A549 (cell line): ENCODE results near the gene FBRSL1. TPM values are rescaled to one million over a fixed set of nuclear protein-coding genes. Genes with fewer than 3 reads are reported as not detected.
A peak's percentile ranks its signal among the peaks of the same experiment; 100 is the strongest.

Experiments
- ATAC-seq, 2 experiments: fragments of 200-7000 bp in 1 of 2; fragments of >200 bp in 1 of 2; cut with Nextera tagmentation in 1 of 2; cut with Tn5 transposase in 1 of 2; 3 replicates each; pipeline versions ENCODE4 v1.8.0 to v1.9.1; 2018 to 2020; ENCODE audit warnings: mild to moderate bottlenecking in 1 of 2, moderate library complexity in 1 of 2
- CTCF ChIA-PET: fragments of 300-600 bp; sonication (Branson Sonifier 250); formaldehyde crosslinking; extraction: SDS; loops from one replicate; lab custom pipeline; 2021; ENCODE audit warnings: antibody characterized with exemption, inconsistent platforms; lab: Yijun Ruan, JAX
- POLR2A ChIA-PET: fragments of 350-600 bp; formaldehyde crosslinking; extraction: SDS; loops from one replicate; lab custom pipeline; 2021; ENCODE audit warnings: antibody characterized with exemption, inconsistent platforms; lab: Yijun Ruan, JAX
- DNase-seq, 2 experiments: peaks; one replicate each; pipeline versions ENCODE4 v3.0.0 to v3.0.0-alpha.2; 2011 to 2016; ENCODE audit warnings: low read depth in 1 of 2, low spot score in 1 of 2
- FAIRE-seq: peaks from 2 replicates; lab custom pipeline; 2011; peaks lifted over from hg19 to GRCh38; lab: Jason Lieb, UNC
- H3K27ac ChIP-seq, 2 experiments: fragments of >200 bp; sonication (Bioruptor Twin); formaldehyde crosslinking; 3 replicates each; pipeline ENCODE4 v1.5.1; 2016 to 2017
- H3K4me1 ChIP-seq: fragments of >200 bp; sonication (Bioruptor Twin); formaldehyde crosslinking; 3 replicates; pipeline ENCODE4 v1.6.1; 2016
- H3K4me2 ChIP-seq: fragments of >200 bp; sonication (Bioruptor Twin); formaldehyde crosslinking; 3 replicates; pipeline ENCODE4 v1.6.1; 2016
- H3K4me3 ChIP-seq: fragments of >200 bp; sonication (Bioruptor Twin); formaldehyde crosslinking; 3 replicates; pipeline ENCODE4 v1.5.1; 2016
- H3K9me3 ChIP-seq: fragments of >200 bp; sonication (Bioruptor Twin); formaldehyde crosslinking; 3 replicates; pipeline ENCODE4 v1.6.1; 2016
- CBX2 ChIP-seq: fragments of 200-600 bp; sonication (generic); IDR thresholded peaks from 2 replicates; pipeline ENCODE4 v1.6.1; 2016; ENCODE audit warnings: low read depth, mild to moderate bottlenecking, borderline replicate concordance
- CEBPB ChIP-seq, 2 experiments: fragments of >200 bp in 1 of 2; sonication (Bioruptor Twin) in 1 of 2; formaldehyde crosslinking in 1 of 2; IDR thresholded peaks; 2 replicates each; pipeline ENCODE4 v1.6.1; 2012 to 2016
- CHD2 ChIP-seq: fragments of 150-350 bp; IDR thresholded peaks from 2 replicates; pipeline ENCODE4 v1.6.1; 2014; ENCODE audit warnings: low read length; ENCODE audit not compliant: partially characterized antibody
- CHD4 ChIP-seq: fragments of 200-600 bp; sonication (generic); IDR thresholded peaks from 2 replicates; pipeline ENCODE4 v1.6.1; 2016; ENCODE audit warnings: antibody characterized with exemption, mild to moderate bottlenecking, borderline replicate concordance
- EP300 ChIP-seq, 2 experiments: fragments of >200 bp; sonication (Bioruptor Twin); formaldehyde crosslinking; IDR thresholded peaks; 2 replicates in 1 of 2; 3 replicates in 1 of 2; pipeline ENCODE4 v1.6.1; 2016 to 2017
- ESRRA ChIP-seq: fragments of 150-350 bp; IDR thresholded peaks from 2 replicates; pipeline ENCODE4 v1.6.1; 2014; ENCODE audit warnings: mild to moderate bottlenecking, low read length, borderline replicate concordance
- FOSB ChIP-seq: fragments of 250-450 bp; sonication (Bioruptor Pico); IDR thresholded peaks from 2 replicates; pipeline ENCODE4 v1.5.0; 2020; ENCODE audit warnings: mild to moderate bottlenecking, moderate library complexity
- HDAC2 ChIP-seq: fragments of 200-600 bp; sonication (generic); IDR thresholded peaks from 2 replicates; pipeline ENCODE4 v1.6.1; 2016
- HEYL ChIP-seq: fragments of 250-450 bp; sonication (Bioruptor Pico); IDR thresholded peaks from 2 replicates; pipeline ENCODE4 v1.8.0; 2021; ENCODE audit warnings: mild to moderate bottlenecking, moderate library complexity
- HOXA7 ChIP-seq: fragments of 250-450 bp; sonication (Bioruptor Pico); IDR thresholded peaks from 2 replicates; pipeline ENCODE4 v1.5.0; 2020; ENCODE audit warnings: mild to moderate bottlenecking, moderate library complexity
- HOXB5 ChIP-seq: fragments of 250-450 bp; sonication (Bioruptor Pico); IDR thresholded peaks from 2 replicates; pipeline ENCODE4 v1.5.0; 2020; ENCODE audit warnings: mild to moderate bottlenecking, moderate library complexity
- MAZ ChIP-seq: fragments of 150-350 bp; IDR thresholded peaks from 2 replicates; pipeline ENCODE4 v1.6.1; 2014; ENCODE audit warnings: antibody characterized with exemption, low read depth, low read length, borderline replicate concordance
- NR3C1 ChIP-seq: fragments of >200 bp; sonication (Bioruptor Twin); formaldehyde crosslinking; IDR thresholded peaks from 3 replicates; pipeline ENCODE4 v1.6.1; 2017
- POLR2AphosphoS2 ChIP-seq: conservative IDR thresholded peaks from 2 replicates; pipeline ENCODE4 v1.6.1; 2012; ENCODE audit warnings: low read length, improper control_type of control experiment, inconsistent platforms
- RAD21 ChIP-seq, 2 experiments: fragments of >200 bp in 1 of 2; sonication (Bioruptor Twin) in 1 of 2; formaldehyde crosslinking in 1 of 2; IDR thresholded peaks in 1 of 2; conservative IDR thresholded peaks in 1 of 2; 2 replicates in 1 of 2; 3 replicates in 1 of 2; pipeline ENCODE4 v1.6.1; 2012 to 2018; ENCODE audit warnings: inconsistent platforms in 1 of 2
- RCOR1 ChIP-seq: fragments of 150-350 bp; IDR thresholded peaks from 2 replicates; pipeline ENCODE4 v1.6.1; 2014; ENCODE audit warnings: antibody characterized with exemption, low read length, low read depth
- SREBF2 ChIP-seq: fragments of 450-650 bp; IDR thresholded peaks from 2 replicates; pipeline ENCODE4 v1.6.1; 2014; ENCODE audit warnings: mild to moderate bottlenecking, moderate library complexity
- TFCP2L1 ChIP-seq: fragments of 250-450 bp; sonication (Bioruptor Pico); IDR thresholded peaks from 2 replicates; pipeline ENCODE4 v1.5.0; 2021; ENCODE audit warnings: mild to moderate bottlenecking
- TP53 ChIP-seq: fragments of 250-450 bp; sonication (Bioruptor Pico); IDR thresholded peaks from 2 replicates; pipeline ENCODE4 v1.5.0; 2021; ENCODE audit warnings: mild to moderate bottlenecking, moderate library complexity
- ZC3H11A ChIP-seq: fragments of 450-650 bp; IDR thresholded peaks from 2 replicates; pipeline ENCODE4 v1.6.1; 2014; ENCODE audit warnings: antibody characterized with exemption, mild to moderate bottlenecking
- ZNF302 ChIP-seq: fragments of 250-450 bp; sonication (Bioruptor Pico); IDR thresholded peaks from 2 replicates; pipeline ENCODE4 v1.9.0; 2021; ENCODE audit warnings: inconsistent platforms, mild to moderate bottlenecking, moderate library complexity
- ZSCAN20 ChIP-seq: fragments of 250-450 bp; sonication (Bioruptor Pico); IDR thresholded peaks from 2 replicates; pipeline ENCODE4 v1.8.0; 2022; ENCODE audit warnings: mild to moderate bottlenecking, moderate library complexity
- WGBS: methylation state at CpG from one replicate; pipeline ENCODE4 v1.1.6; 2017; ENCODE audit errors: missing lambda C conversion rate; 5-methylcytosine and 5-hydroxymethylcytosine counted together
- polyA plus RNA-seq, 4 experiments: library from polyadenylated mRNA; depleted of rRNA in 3 of 4; stranded (reverse); fragments of >200 nt; fragmentation: RNase III in 1 of 4; extraction: RNeasy Plus Mini Kit Qiagen cat#74134 plus additional on column Dnase treatment in 1 of 4; gene quantifications; 2 replicates in 3 of 4; 3 replicates in 1 of 4; pipeline ENCODE4 v1.2.3, GENCODE V29; 2011 to 2017
- TF ChIP-seq, protein P1 (sequence below): fragments of 200-600 bp; sonication (generic); IDR thresholded peaks from 2 replicates; pipeline ENCODE4 v1.6.1; 2016; ENCODE audit warnings: antibody characterized with exemption, mild to moderate bottlenecking, moderate library complexity
- TF ChIP-seq, protein P2 (sequence below): IDR thresholded peaks from 2 replicates; pipeline ENCODE4 v1.6.1; 2012
- TF ChIP-seq, protein P3 (sequence below): fragments of >200 bp; sonication (Bioruptor Twin); formaldehyde crosslinking; IDR thresholded peaks from 3 replicates; pipeline ENCODE4 v1.6.1; 2016
- TF ChIP-seq, protein P4 (sequence below): fragments of 450-650 bp; IDR thresholded peaks from 2 replicates; pipeline ENCODE4 v1.6.1; 2014; ENCODE audit warnings: antibody characterized with exemption

The FBRSL1 gene
- polyA plus RNA-seq, 2 of the 4 experiments (the other 2 are of a cell fraction) = 3.0 to 32.8 TPM

DNA sequence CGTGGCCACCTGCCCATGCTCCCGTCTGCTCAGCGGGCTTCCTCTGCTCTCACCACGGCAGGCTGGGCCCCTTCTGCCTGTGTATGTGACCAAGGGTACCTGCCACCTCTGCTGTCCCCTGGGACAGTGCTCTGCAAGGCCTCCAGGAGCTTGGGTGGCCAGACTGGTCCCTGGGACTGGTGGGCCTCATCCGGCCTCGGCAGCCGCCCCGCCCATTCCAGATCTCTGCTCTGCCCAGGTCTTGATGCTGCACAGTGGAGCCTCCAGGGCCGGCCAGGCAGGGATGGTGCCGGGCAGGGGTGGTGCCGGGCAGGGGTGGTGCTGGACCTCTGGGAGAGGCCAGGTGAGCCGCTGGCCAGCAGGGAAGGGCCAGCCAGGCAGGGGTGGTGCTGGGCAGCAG lies 9.0 kb downstream of the FBRSL1 start (continued):
- TF ChIP-seq, protein P1, sequence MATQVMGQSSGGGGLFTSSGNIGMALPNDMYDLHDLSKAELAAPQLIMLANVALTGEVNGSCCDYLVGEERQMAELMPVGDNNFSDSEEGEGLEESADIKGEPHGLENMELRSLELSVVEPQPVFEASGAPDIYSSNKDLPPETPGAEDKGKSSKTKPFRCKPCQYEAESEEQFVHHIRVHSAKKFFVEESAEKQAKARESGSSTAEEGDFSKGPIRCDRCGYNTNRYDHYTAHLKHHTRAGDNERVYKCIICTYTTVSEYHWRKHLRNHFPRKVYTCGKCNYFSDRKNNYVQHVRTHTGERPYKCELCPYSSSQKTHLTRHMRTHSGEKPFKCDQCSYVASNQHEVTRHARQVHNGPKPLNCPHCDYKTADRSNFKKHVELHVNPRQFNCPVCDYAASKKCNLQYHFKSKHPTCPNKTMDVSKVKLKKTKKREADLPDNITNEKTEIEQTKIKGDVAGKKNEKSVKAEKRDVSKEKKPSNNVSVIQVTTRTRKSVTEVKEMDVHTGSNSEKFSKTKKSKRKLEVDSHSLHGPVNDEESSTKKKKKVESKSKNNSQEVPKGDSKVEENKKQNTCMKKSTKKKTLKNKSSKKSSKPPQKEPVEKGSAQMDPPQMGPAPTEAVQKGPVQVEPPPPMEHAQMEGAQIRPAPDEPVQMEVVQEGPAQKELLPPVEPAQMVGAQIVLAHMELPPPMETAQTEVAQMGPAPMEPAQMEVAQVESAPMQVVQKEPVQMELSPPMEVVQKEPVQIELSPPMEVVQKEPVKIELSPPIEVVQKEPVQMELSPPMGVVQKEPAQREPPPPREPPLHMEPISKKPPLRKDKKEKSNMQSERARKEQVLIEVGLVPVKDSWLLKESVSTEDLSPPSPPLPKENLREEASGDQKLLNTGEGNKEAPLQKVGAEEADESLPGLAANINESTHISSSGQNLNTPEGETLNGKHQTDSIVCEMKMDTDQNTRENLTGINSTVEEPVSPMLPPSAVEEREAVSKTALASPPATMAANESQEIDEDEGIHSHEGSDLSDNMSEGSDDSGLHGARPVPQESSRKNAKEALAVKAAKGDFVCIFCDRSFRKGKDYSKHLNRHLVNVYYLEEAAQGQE = no peak
- TF ChIP-seq RAD21 (conservative IDR thresholded peaks at IDR 0.05 in 1 of 2, IDR thresholded peaks at IDR 0.05 in 1 of 2) (no peak), CBX2 (no peak), CHD2 (no peak), TP53 (CRISPR knock-in tag) (no peak), NR3C1 (no peak), HEYL (CRISPR knock-in tag) (no peak), HOXA7 (no peak), ZNF302 (CRISPR knock-in tag) (no peak), CEBPB (IDR thresholded peaks at IDR 0.05) (no peak), TFCP2L1 (no peak)
- TF ChIP-seq, protein P2, sequence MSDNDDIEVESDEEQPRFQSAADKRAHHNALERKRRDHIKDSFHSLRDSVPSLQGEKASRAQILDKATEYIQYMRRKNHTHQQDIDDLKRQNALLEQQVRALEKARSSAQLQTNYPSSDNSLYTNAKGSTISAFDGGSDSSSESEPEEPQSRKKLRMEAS = no peak

DNA sequence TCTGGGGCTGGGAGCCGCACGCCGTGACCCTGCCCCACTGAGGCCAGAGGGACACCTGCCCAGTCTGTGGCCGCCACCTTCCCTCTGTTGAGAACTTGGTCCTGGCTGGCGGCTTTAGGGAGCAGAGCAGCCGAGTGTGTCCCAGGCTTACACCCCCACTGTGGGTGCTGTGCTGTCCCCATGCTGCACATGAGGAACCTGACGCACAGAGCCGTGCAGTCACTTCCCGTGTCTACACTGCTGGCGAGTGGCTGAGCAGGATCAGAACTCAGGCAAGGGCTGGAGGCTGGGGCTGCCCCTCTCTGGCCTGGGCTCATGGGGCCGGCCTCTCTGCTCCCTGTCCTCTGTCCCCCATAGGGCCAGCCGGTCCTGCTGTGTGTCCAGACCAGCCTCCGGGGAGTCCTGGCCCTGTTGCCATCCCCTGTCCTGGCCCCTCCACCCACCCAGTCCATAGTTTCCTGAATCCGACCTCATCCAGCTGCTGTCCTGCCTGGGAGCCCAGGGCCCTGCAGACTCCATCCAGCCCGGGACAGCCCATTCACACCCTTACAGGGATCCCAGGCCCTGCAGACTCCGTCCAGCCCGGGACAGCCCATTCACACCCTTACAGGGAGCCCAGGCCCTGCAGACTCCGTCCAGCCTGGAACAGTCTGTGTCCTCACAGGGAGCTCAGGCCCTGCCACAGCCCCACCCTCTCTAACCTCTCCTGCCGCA lies 10.3 kb downstream of the FBRSL1 start:
- peak in 1 of 2 experiments; percentile 33; a peak in 3 of 6 replicates for ATAC-seq
- WGBS = 92% methylated on average over 19 of the region's 19 CpGs
- Histone ChIP-seq H3K4me3 (no peak overlapping the region), H3K4me1 (peaks cover 15% of the 10 kb centered on the region), H3K27ac (no peak overlapping the region), H3K4me2 (no peak overlapping the region), H3K9me3 (no peaks in the 10 kb centered on the region)
- TF ChIP-seq RCOR1 (no peak), FOSB (CRISPR knock-in tag) (no peak), ZSCAN20 (CRISPR knock-in tag) (no peak), POLR2AphosphoS2 (no peak), EP300 (IDR thresholded peaks at IDR 0.05) (no peak), CEBPB (IDR thresholded peaks at IDR 0.05) (no peak), ZC3H11A (no peak), HDAC2 (no peak), CHD4 (no peak), TP53 (CRISPR knock-in tag) (no peak), MAZ (no peak), HOXB5 (CRISPR knock-in tag) (no peak), ESRRA (no peak), SREBF2 (no peak)
- TF ChIP-seq, protein P2 = no peak
- TF ChIP-seq, protein P3, sequence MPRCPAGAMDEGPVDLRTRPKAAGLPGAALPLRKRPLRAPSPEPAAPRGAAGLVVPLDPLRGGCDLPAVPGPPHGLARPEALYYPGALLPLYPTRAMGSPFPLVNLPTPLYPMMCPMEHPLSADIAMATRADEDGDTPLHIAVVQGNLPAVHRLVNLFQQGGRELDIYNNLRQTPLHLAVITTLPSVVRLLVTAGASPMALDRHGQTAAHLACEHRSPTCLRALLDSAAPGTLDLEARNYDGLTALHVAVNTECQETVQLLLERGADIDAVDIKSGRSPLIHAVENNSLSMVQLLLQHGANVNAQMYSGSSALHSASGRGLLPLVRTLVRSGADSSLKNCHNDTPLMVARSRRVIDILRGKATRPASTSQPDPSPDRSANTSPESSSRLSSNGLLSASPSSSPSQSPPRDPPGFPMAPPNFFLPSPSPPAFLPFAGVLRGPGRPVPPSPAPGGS = no peak
- TF ChIP-seq, protein P4, sequence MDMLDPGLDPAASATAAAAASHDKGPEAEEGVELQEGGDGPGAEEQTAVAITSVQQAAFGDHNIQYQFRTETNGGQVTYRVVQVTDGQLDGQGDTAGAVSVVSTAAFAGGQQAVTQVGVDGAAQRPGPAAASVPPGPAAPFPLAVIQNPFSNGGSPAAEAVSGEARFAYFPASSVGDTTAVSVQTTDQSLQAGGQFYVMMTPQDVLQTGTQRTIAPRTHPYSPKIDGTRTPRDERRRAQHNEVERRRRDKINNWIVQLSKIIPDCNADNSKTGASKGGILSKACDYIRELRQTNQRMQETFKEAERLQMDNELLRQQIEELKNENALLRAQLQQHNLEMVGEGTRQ = no peak
- no peak for FAIRE-seq
- ChIA-PET POLR2A (no interaction called here), CTCF (interaction anchor here (0.5 kb wide), 1 partner anchor 51 kb away, joined by 3 read pairs; no protein-coding TSS in a partner anchor)
- no peak for DNase-seq
